Measurements from ENCODE around the gene PKD1L1.

DNA sequence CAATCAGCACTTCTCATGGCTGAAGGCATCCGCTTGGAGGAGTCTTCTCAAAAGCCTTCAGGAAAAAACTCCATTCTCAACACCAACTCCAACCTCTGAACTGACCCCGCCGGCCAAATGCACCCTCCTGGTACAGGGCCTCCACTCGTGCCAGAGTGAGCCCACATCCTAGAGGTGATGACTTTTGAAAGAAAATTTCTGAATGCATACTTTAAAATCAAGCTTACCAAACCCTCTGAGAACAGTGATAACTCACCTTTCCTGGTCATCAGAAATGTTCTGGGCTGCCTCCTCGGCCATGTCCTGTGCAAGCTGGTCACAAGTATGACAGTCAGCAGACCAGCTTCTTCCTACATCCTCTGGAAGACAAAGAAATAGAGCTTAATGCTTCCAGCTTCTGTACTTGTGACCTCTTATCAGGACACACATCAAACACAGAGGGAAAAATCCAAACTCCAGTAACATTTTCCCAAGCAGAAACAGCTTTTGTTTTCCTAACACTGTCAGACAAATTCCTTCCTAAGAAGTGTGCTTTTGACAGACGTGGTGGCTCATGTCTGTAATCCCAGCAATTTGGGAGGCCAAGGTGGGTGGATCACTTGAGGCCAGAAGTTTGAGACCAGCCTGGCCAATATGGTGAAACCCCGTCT is at the start of gene PKD1L1:
- TF ChIP-seq ZNF565 (CRISPR knock-in tag; conservative IDR thresholded peaks at IDR 0.05; ENCODE audit: low read depth) (no peak), ZNF8 (CRISPR knock-in tag; IDR thresholded peaks at IDR 0.05) (no peak), BACH2 (CRISPR knock-in tag; IDR thresholded peaks at IDR 0.05; ENCODE audit: borderline replicate concordance) (no peak), ZFP30 (CRISPR knock-in tag; IDR thresholded peaks at IDR 0.05) (no peak), RARB (CRISPR knock-in tag; IDR thresholded peaks at IDR 0.05) (no peak), CSDC2 (CRISPR knock-in tag; IDR thresholded peaks at IDR 0.05) (no peak), GLIS3 (CRISPR knock-in tag; IDR thresholded peaks at IDR 0.05) (no peak), ZFP3 (CRISPR knock-in tag; IDR thresholded peaks at IDR 0.05) (no peak), TCF4 (CRISPR knock-in tag; IDR thresholded peaks at IDR 0.05; ENCODE audit: borderline replicate concordance) (no peak), ZNF70 (CRISPR knock-in tag; IDR thresholded peaks at IDR 0.05) (no peak)
- TF ChIP-seq, protein P1, sequence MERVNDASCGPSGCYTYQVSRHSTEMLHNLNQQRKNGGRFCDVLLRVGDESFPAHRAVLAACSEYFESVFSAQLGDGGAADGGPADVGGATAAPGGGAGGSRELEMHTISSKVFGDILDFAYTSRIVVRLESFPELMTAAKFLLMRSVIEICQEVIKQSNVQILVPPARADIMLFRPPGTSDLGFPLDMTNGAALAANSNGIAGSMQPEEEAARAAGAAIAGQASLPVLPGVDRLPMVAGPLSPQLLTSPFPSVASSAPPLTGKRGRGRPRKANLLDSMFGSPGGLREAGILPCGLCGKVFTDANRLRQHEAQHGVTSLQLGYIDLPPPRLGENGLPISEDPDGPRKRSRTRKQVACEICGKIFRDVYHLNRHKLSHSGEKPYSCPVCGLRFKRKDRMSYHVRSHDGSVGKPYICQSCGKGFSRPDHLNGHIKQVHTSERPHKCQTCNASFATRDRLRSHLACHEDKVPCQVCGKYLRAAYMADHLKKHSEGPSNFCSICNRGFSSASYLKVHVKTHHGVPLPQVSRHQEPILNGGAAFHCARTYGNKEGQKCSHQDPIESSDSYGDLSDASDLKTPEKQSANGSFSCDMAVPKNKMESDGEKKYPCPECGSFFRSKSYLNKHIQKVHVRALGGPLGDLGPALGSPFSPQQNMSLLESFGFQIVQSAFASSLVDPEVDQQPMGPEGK (CRISPR knock-in tag; IDR thresholded peaks at IDR 0.05; ENCODE audit: borderline replicate concordance), result no peak
